ENCODE results near the gene STXBP1. TPM values are rescaled to one million over a fixed set of nuclear protein-coding genes. Genes with fewer than 3 reads are reported as not detected.
A peak's percentile ranks its signal among the peaks of the same experiment; 100 is the strongest.

STXBP1 gene
- total and polyA plus RNA-seq, 2 of the 13 experiments (the other 11 are each of a cell fraction or from before 2014, with no cell fraction given) = 2.9 TPM

DNA sequence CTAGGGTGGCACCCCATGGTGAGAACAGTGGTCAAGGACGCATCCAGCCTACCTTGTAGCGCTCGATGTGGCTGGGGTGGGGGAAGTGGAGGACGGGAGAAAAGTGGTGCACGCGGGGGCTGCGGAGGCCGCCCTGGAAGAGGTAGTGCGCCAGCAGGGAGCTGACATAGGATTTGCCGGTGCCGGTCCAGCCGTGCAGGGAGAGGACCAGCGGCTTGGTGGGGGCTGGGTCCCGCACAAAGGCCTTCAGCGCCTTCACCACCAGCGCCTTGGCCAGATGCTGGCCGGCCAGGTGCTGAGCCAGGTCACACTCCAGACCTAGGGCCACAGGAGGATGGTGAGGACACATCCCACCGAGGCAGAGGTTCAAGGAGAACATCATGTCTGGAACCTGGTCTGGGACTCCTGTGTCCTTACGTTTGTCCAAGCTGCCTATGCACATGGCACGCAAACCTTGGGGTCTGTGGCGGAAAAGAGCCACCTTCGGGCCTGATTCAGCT is 122.2 kb downstream of the STXBP1 start (continued):
- TF ChIP-seq ZNF703 (CRISPR knock-in tag; IDR thresholded peaks at IDR 0.05; ENCODE audit: borderline replicate concordance) (no peak), SATB2 (CRISPR knock-in tag; IDR thresholded peaks at IDR 0.05) (no peak), ZNF282 (IDR thresholded peaks at IDR 0.05; ENCODE audit: partially characterized antibody) (no peak), RBFOX2 (IDR thresholded peaks at IDR 0.05; ENCODE audit: low read depth, low read length) (no peak), MYC (CRISPR knock-in tag; IDR thresholded peaks at IDR 0.05; ENCODE audit: borderline replicate concordance) (0 out of 2 replicates have a peak, but pooled peaks have one; percentile 4), CHD2 (IDR thresholded peaks at IDR 0.05; ENCODE audit: low read depth, low read length) (no peak), PHF21A (CRISPR knock-in tag; IDR thresholded peaks at IDR 0.05) (no peak), ZNF143 (CRISPR knock-in tag; IDR thresholded peaks at IDR 0.05) (no peak), NPAS2 (CRISPR knock-in tag; IDR thresholded peaks at IDR 0.05; ENCODE audit: borderline replicate concordance) (no peak), FOXC1 (CRISPR knock-in tag; IDR thresholded peaks at IDR 0.05; ENCODE audit: borderline replicate concordance) (0 out of 2 replicates have a peak, but pooled peaks have one; percentile 14), REXO4 (CRISPR knock-in tag; IDR thresholded peaks at IDR 0.05; ENCODE audit: borderline replicate concordance) (no peak), ESRRA (CRISPR knock-in tag; IDR thresholded peaks at IDR 0.05; ENCODE audit: low read depth) (no peak), KLF11 (CRISPR knock-in tag; IDR thresholded peaks at IDR 0.05) (no peak), NBN (conservative IDR thresholded peaks at IDR 0.05) (no peak), ATF7 (IDR thresholded peaks at IDR 0.05) (no peak), ATF7 (CRISPR knock-in tag; IDR thresholded peaks at IDR 0.05) (no peak), BORCS8-MEF2B (CRISPR knock-in tag; IDR thresholded peaks at IDR 0.05) (no peak), RXRB (CRISPR knock-in tag; IDR thresholded peaks at IDR 0.05; ENCODE audit: borderline replicate concordance) (no peak), ZNF709 (CRISPR knock-in tag; IDR thresholded peaks at IDR 0.05) (no peak), HIVEP1 (CRISPR knock-in tag; IDR thresholded peaks at IDR 0.05) (no peak)
- TF ChIP-seq, protein P1, sequence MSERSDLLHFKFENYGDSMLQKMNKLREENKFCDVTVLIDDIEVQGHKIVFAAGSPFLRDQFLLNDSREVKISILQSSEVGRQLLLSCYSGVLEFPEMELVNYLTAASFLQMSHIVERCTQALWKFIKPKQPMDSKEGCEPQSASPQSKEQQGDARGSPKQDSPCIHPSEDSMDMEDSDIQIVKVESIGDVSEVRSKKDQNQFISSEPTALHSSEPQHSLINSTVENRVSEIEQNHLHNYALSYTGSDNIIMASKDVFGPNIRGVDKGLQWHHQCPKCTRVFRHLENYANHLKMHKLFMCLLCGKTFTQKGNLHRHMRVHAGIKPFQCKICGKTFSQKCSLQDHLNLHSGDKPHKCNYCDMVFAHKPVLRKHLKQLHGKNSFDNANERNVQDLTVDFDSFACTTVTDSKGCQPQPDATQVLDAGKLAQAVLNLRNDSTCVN (CRISPR knock-in tag; IDR thresholded peaks at IDR 0.05; ENCODE audit: borderline replicate concordance) = no peak
- TF ChIP-seq, protein P2, sequence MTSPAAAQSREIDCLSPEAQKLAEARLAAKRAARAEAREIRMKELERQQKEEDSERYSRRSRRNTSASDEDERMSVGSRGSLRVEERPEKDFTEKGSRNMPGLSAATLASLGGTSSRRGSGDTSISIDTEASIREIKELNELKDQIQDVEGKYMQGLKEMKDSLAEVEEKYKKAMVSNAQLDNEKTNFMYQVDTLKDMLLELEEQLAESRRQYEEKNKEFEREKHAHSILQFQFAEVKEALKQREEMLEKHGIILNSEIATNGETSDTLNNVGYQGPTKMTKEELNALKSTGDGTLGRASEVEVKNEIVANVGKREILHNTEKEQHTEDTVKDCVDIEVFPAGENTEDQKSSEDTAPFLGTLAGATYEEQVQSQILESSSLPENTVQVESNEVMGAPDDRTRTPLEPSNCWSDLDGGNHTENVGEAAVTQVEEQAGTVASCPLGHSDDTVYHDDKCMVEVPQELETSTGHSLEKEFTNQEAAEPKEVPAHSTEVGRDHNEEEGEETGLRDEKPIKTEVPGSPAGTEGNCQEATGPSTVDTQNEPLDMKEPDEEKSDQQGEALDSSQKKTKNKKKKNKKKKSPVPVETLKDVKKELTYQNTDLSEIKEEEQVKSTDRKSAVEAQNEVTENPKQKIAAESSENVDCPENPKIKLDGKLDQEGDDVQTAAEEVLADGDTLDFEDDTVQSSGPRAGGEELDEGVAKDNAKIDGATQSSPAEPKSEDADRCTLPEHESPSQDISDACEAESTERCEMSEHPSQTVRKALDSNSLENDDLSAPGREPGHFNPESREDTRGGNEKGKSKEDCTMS (CRISPR knock-in tag; conservative IDR thresholded peaks at IDR 0.05) = no peak
- TF ChIP-seq, protein P3, sequence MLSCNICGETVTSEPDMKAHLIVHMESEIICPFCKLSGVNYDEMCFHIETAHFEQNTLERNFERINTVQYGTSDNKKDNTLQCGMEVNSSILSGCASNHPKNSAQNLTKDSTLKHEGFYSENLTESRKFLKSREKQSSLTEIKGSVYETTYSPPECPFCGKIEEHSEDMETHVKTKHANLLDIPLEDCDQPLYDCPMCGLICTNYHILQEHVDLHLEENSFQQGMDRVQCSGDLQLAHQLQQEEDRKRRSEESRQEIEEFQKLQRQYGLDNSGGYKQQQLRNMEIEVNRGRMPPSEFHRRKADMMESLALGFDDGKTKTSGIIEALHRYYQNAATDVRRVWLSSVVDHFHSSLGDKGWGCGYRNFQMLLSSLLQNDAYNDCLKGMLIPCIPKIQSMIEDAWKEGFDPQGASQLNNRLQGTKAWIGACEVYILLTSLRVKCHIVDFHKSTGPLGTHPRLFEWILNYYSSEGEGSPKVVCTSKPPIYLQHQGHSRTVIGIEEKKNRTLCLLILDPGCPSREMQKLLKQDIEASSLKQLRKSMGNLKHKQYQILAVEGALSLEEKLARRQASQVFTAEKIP (CRISPR knock-in tag; IDR thresholded peaks at IDR 0.05; ENCODE audit: borderline replicate concordance) = no peak

Measured in HepG2 (cell line).